ENCODE measurements around the gene PKIB.

DNA sequence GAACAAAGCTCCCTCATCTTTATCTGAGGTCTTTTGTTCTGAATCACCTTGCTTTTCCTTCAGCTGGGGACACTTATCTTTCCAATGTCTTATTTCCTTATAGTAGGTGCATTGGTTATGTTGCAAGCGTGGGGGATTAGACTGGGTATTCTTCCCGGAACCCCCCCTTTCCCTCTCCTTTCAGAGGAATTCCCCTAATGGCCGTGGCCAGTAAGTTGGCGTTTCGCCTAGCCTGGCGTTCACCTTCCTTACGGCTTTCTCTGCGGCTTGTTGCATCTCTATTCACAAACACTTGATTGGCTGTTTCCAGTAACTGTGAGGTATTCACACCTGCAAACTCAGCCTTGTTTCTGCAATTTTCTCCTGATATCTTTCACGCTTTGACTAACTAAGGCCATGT, 136.5 kb downstream of the PKIB start:
- TF ChIP-seq, protein P1, sequence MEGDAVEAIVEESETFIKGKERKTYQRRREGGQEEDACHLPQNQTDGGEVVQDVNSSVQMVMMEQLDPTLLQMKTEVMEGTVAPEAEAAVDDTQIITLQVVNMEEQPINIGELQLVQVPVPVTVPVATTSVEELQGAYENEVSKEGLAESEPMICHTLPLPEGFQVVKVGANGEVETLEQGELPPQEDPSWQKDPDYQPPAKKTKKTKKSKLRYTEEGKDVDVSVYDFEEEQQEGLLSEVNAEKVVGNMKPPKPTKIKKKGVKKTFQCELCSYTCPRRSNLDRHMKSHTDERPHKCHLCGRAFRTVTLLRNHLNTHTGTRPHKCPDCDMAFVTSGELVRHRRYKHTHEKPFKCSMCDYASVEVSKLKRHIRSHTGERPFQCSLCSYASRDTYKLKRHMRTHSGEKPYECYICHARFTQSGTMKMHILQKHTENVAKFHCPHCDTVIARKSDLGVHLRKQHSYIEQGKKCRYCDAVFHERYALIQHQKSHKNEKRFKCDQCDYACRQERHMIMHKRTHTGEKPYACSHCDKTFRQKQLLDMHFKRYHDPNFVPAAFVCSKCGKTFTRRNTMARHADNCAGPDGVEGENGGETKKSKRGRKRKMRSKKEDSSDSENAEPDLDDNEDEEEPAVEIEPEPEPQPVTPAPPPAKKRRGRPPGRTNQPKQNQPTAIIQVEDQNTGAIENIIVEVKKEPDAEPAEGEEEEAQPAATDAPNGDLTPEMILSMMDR (IDR thresholded peaks at IDR 0.05): no peak
- no peak for TF ChIP-seq POLR2A (IDR thresholded peaks at IDR 0.05)

Data from uterus (tissue), 2 donors.